HG03575 (cell line): ENCODE results near the gene LAD1.

Experiments used
- ATAC-seq: cut with Tn5 transposase; IDR thresholded peaks from one replicate; pipeline ENCODE4 v1.9.1; 2021; ENCODE audit not compliant: unreplicated experiment, insufficient number of reproducible peaks, low FRiP score; ENCODE audit errors: extremely low read depth

LAD1 gene

GRCh38 chr1:201335174-201335870 is 63.8 kb downstream of the LAD1 start:
- no peak for ATAC-seq

- no peak for ATAC-seq
These were observed 64.6 kb downstream of the LAD1 start for GRCh38 chr1:201334325-201335173.

- no peak for ATAC-seq
These were observed 66.3 kb downstream of the LAD1 start for GRCh38 chr1:201332616-201333335.

GRCh38 chr1:201332021-201332420 is 67.1 kb downstream of the LAD1 start:
- ATAC-seq = no peak

- no peak for ATAC-seq
These were observed 68.0 kb downstream of the LAD1 start for GRCh38 chr1:201331166-201331565.
